Upper lobe of right lung (tissue), 1 donor: ENCODE data around the gene SLC66A2. TPM values are rescaled to one million over a fixed set of nuclear protein-coding genes. Genes with fewer than 3 reads are reported as not detected.

ENCODE experiments used
- ATAC-seq: fragments of 200-7000 bp; cut with Tn5 transposase; one replicate; pipeline ENCODE4 v1.9.1; 2020; ENCODE audit warnings: mild to moderate bottlenecking, moderate library complexity
- DNase-seq: peaks from one replicate; pipeline ENCODE4 v3.0.0-alpha.2; 2020
- H3K27ac ChIP-seq: fragments of 200-600 bp; one replicate; pipeline ENCODE4 v1.8.0; 2022
- H3K27me3 ChIP-seq: fragments of 200-600 bp; one replicate; pipeline ENCODE4 v1.8.0; 2022; ENCODE audit warnings: mild to moderate bottlenecking
- H3K36me3 ChIP-seq: fragments of 200-600 bp; one replicate; pipeline ENCODE4 v1.8.0; 2022
- H3K4me1 ChIP-seq: fragments of 200-600 bp; one replicate; pipeline ENCODE4 v1.8.0; 2022
- H3K4me3 ChIP-seq: fragments of 200-600 bp; one replicate; pipeline ENCODE4 v1.8.0; 2022; ENCODE audit warnings: mild to moderate bottlenecking
- H3K9me3 ChIP-seq: fragments of 200-600 bp; one replicate; pipeline ENCODE4 v1.8.0; 2022
- CTCF ChIP-seq: fragments of 200-600 bp; IDR thresholded peaks from one replicate; pipeline ENCODE4 v1.8.0; 2022; ENCODE audit warnings: antibody characterized with exemption
- intact Hi-C: fragments of 100-400 bp; cut with DNase I; formaldehyde crosslinking; loops from one replicate; pipeline ENCODE4 v1.11.0; 2022
- total RNA-seq: library from RNA; stranded (reverse); fragmentation: NEBNext Ultra II Directional; extraction: Animal tissue kit (Norgen Biotek cat#: 25700); gene quantifications from one replicate; pipeline ENCODE4 v1.2.1, GENCODE V29; 2021
- donor health status: DM: no; HTN: yes; CAD: no; lungs with severe emphysema.

The SLC66A2 gene
- total RNA-seq, 1 donor from 2014 or later, result 59.5 TPM

- H3K36me3 ChIP-seq, result peaks cover 13% of the 10 kb centered on the region
- ATAC-seq, result no peak
- TF ChIP-seq CTCF, result no peak
- intact Hi-C loops, result no loop called here
- H3K4me3 ChIP-seq, result no peak overlapping the region
- H3K27me3 ChIP-seq, result no peaks in the 10 kb centered on the region
- no peaks in the 10 kb centered on the region for H3K9me3 ChIP-seq
- peak; percentile 61 for DNase-seq
- H3K4me1 ChIP-seq, result peaks cover 4% of the 10 kb centered on the region
- no peak overlapping the region for H3K27ac ChIP-seq
Observed at GRCh38 chr18:79903071-79903635, 48.3 kb downstream of the SLC66A2 start.

DNA sequence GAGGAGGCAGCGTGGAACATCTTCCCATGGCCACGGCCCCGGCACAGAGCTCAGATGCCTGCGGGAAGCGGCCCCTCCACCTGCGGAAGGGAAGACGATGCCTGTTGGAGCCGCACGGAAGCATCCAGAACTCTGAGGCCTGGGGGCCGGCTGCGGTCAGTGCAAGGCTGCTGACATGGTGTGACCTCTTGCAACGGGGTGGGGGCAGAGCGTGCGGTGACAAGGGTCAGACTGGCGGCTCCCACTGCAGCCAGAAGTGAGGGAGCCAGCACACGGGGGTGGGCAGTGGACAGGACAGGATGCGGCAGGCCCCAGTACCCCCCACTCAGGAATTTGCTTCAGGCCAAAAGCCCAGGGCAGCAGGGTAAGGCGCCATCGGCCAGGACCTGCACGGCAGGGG, 48.8 kb downstream of the SLC66A2 start:
- no peak for TF ChIP-seq CTCF
- intact Hi-C loops, result no loop called here
- no peaks in the 10 kb centered on the region for H3K9me3 ChIP-seq
- no peak overlapping the region for H3K27ac ChIP-seq
- H3K36me3 ChIP-seq, result peaks cover 13% of the 10 kb centered on the region
- no peak overlapping the region for H3K4me3 ChIP-seq
- peaks cover 4% of the 10 kb centered on the region for H3K4me1 ChIP-seq
- ATAC-seq, result no peak
- DNase-seq, result peak; percentile 57
- H3K27me3 ChIP-seq, result no peaks in the 10 kb centered on the region

GRCh38 chr18:79902075-79902474, 49.4 kb downstream of the SLC66A2 start:
- Histone ChIP-seq H3K36me3 (peaks cover 13% of the 10 kb centered on the region), H3K4me3 (no peak overlapping the region), H3K27me3 (no peaks in the 10 kb centered on the region), H3K27ac (no peak overlapping the region), H3K4me1 (peaks cover 4% of the 10 kb centered on the region), H3K9me3 (peaks cover 1% of the 10 kb centered on the region)
- TF ChIP-seq CTCF, result no peak
- ATAC-seq, result no peak
- intact Hi-C loops, result no loop called here
- DNase-seq, result no peak

GRCh38 chr18:79901665-79902064, 49.8 kb downstream of the SLC66A2 start:
- no peaks in the 10 kb centered on the region for H3K27me3 ChIP-seq
- TF ChIP-seq CTCF, result no peak
- peaks cover 13% of the 10 kb centered on the region for H3K36me3 ChIP-seq
- intact Hi-C loops, result no loop called here
- DNase-seq, result no peak
- no peak overlapping the region for H3K27ac ChIP-seq
- peaks cover 5% of the 10 kb centered on the region for H3K9me3 ChIP-seq
- ATAC-seq, result no peak
- H3K4me1 ChIP-seq, result peaks cover 4% of the 10 kb centered on the region
- no peak overlapping the region for H3K4me3 ChIP-seq

GRCh38 chr18:79900610-79901570, 50.6 kb downstream of the SLC66A2 start:
- no peak overlapping the region for H3K4me3 ChIP-seq
- TF ChIP-seq CTCF, result no peak
- DNase-seq (peak; percentile 59), ATAC-seq (peak; percentile 1)
- no peaks in the 10 kb centered on the region for H3K27me3 ChIP-seq
- intact Hi-C loops, result no loop called here
- H3K27ac ChIP-seq, result no peak overlapping the region
- peaks cover 11% of the 10 kb centered on the region for H3K9me3 ChIP-seq
- peaks cover 13% of the 10 kb centered on the region for H3K36me3 ChIP-seq
- peaks cover 4% of the 10 kb centered on the region for H3K4me1 ChIP-seq
